ENCODE data around the gene ALK. TPM values are rescaled to one million over a fixed set of nuclear protein-coding genes. Genes with fewer than 3 reads are reported as not detected.

The ALK gene
- total and polyA plus RNA-seq, 10 of the 15 experiments (the other 5 are each of a cell fraction or from before 2014, with no cell fraction given): 0.11 TPM; not detected in 9

DNA sequence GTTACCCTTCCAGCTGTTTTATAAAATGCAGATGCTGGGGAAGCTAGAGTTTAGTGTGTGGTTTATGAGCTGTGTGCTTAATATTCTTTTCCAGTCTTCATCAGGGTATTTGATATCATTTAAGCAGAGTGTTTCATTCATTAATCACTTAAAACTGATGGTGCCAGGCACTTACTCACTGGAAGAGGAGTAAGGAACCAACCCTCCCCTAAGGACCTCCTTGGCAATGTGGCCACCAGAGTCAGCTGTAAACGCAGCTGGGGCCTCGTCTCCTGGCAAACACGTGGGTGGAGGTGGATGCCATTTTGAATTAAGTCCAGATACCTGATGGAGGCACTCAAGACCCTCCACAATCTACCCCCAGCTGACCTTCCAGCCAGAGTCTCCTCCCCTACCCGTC lies 474.5 kb downstream of the ALK start:
- Histone ChIP-seq H3K9me3 (replicated peaks; ENCODE audit: control insufficient read depth, insufficient read depth, low read length) (no peaks in the 10 kb centered on the region), H3K4me3 (no peak overlapping the region), H3K9ac (ENCODE audit: control insufficient read depth, insufficient read depth, low read length) (no peak overlapping the region), H3K79me2 (ENCODE audit: control insufficient read depth, insufficient read depth, low read length) (no peaks in the 10 kb centered on the region), H3K27ac (ENCODE audit: control insufficient read depth, insufficient read depth) (no peak overlapping the region), H3K36me3 (ENCODE audit: control insufficient read depth in 2 of 2, insufficient read depth in 2 of 2, low read length in 1 of 2) (no peaks in the 10 kb centered on the region), H3K27me3 (replicated peaks in 1 of 2; ENCODE audit: control insufficient read depth in 2 of 2, insufficient read depth in 2 of 2, low read length in 1 of 2) (0 out of 4 replicates have a peak, but pooled peaks cover 0 to 3% of the 10 kb centered on the region in 2 experiments), H3K4me1 (ENCODE audit: control insufficient read depth, insufficient read depth, low read length) (no peaks in the 10 kb centered on the region; the same call in 1 of the 2 replicates), H4K20me1 (ENCODE audit: control insufficient read depth, insufficient read depth) (no peaks in the 10 kb centered on the region), H3K4me2 (ENCODE audit: control insufficient read depth, insufficient read depth) (no peak overlapping the region), H2AFZ (ENCODE audit: control insufficient read depth, low read depth, low read length) (no peak overlapping the region)
- DNase-seq (ENCODE audit: low read depth, low spot score) (no peak), ATAC-seq (no peak), FAIRE-seq (no peak)
- ChIA-PET RAD21 (ENCODE audit: unreplicated experiment) (no interaction called here), POLR2A (no interaction called here), CTCF (no interaction called here), SMC1A (ENCODE audit: uncharacterized antibody, unreplicated experiment) (no interaction called here)
- TF ChIP-seq, protein P1, sequence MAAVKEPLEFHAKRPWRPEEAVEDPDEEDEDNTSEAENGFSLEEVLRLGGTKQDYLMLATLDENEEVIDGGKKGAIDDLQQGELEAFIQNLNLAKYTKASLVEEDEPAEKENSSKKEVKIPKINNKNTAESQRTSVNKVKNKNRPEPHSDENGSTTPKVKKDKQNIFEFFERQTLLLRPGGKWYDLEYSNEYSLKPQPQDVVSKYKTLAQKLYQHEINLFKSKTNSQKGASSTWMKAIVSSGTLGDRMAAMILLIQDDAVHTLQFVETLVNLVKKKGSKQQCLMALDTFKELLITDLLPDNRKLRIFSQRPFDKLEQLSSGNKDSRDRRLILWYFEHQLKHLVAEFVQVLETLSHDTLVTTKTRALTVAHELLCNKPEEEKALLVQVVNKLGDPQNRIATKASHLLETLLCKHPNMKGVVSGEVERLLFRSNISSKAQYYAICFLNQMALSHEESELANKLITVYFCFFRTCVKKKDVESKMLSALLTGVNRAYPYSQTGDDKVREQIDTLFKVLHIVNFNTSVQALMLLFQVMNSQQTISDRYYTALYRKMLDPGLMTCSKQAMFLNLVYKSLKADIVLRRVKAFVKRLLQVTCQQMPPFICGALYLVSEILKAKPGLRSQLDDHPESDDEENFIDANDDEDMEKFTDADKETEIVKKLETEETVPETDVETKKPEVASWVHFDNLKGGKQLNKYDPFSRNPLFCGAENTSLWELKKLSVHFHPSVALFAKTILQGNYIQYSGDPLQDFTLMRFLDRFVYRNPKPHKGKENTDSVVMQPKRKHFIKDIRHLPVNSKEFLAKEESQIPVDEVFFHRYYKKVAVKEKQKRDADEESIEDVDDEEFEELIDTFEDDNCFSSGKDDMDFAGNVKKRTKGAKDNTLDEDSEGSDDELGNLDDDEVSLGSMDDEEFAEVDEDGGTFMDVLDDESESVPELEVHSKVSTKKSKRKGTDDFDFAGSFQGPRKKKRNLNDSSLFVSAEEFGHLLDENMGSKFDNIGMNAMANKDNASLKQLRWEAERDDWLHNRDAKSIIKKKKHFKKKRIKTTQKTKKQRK (IDR thresholded peaks at IDR 0.05; ENCODE audit: low read depth, low read length): no peak
- no peak for TF ChIP-seq CHD1 (IDR thresholded peaks at IDR 0.05; ENCODE audit: low read depth, low read length)
- TF ChIP-seq ESRRA (IDR thresholded peaks at IDR 0.05; ENCODE audit: low read length): no peak
- TF ChIP-seq FOS (IDR thresholded peaks at IDR 0.05; ENCODE audit: borderline replicate concordance, extremely low read depth, insufficient read length): no peak
- TF ChIP-seq, protein P2, sequence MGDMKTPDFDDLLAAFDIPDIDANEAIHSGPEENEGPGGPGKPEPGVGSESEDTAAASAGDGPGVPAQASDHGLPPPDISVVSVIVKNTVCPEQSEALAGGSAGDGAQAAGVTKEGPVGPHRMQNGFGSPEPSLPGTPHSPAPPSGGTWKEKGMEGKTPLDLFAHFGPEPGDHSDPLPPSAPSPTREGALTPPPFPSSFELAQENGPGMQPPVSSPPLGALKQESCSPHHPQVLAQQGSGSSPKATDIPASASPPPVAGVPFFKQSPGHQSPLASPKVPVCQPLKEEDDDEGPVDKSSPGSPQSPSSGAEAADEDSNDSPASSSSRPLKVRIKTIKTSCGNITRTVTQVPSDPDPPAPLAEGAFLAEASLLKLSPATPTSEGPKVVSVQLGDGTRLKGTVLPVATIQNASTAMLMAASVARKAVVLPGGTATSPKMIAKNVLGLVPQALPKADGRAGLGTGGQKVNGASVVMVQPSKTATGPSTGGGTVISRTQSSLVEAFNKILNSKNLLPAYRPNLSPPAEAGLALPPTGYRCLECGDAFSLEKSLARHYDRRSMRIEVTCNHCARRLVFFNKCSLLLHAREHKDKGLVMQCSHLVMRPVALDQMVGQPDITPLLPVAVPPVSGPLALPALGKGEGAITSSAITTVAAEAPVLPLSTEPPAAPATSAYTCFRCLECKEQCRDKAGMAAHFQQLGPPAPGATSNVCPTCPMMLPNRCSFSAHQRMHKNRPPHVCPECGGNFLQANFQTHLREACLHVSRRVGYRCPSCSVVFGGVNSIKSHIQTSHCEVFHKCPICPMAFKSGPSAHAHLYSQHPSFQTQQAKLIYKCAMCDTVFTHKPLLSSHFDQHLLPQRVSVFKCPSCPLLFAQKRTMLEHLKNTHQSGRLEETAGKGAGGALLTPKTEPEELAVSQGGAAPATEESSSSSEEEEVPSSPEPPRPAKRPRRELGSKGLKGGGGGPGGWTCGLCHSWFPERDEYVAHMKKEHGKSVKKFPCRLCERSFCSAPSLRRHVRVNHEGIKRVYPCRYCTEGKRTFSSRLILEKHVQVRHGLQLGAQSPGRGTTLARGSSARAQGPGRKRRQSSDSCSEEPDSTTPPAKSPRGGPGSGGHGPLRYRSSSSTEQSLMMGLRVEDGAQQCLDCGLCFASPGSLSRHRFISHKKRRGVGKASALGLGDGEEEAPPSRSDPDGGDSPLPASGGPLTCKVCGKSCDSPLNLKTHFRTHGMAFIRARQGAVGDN (IDR thresholded peaks at IDR 0.05): no peak
- TF ChIP-seq IKZF1 (conservative IDR thresholded peaks at IDR 0.05): no peak
- no peak for TF ChIP-seq KDM1A (IDR thresholded peaks at IDR 0.05; ENCODE audit: borderline replicate concordance)
- TF ChIP-seq, protein P3, sequence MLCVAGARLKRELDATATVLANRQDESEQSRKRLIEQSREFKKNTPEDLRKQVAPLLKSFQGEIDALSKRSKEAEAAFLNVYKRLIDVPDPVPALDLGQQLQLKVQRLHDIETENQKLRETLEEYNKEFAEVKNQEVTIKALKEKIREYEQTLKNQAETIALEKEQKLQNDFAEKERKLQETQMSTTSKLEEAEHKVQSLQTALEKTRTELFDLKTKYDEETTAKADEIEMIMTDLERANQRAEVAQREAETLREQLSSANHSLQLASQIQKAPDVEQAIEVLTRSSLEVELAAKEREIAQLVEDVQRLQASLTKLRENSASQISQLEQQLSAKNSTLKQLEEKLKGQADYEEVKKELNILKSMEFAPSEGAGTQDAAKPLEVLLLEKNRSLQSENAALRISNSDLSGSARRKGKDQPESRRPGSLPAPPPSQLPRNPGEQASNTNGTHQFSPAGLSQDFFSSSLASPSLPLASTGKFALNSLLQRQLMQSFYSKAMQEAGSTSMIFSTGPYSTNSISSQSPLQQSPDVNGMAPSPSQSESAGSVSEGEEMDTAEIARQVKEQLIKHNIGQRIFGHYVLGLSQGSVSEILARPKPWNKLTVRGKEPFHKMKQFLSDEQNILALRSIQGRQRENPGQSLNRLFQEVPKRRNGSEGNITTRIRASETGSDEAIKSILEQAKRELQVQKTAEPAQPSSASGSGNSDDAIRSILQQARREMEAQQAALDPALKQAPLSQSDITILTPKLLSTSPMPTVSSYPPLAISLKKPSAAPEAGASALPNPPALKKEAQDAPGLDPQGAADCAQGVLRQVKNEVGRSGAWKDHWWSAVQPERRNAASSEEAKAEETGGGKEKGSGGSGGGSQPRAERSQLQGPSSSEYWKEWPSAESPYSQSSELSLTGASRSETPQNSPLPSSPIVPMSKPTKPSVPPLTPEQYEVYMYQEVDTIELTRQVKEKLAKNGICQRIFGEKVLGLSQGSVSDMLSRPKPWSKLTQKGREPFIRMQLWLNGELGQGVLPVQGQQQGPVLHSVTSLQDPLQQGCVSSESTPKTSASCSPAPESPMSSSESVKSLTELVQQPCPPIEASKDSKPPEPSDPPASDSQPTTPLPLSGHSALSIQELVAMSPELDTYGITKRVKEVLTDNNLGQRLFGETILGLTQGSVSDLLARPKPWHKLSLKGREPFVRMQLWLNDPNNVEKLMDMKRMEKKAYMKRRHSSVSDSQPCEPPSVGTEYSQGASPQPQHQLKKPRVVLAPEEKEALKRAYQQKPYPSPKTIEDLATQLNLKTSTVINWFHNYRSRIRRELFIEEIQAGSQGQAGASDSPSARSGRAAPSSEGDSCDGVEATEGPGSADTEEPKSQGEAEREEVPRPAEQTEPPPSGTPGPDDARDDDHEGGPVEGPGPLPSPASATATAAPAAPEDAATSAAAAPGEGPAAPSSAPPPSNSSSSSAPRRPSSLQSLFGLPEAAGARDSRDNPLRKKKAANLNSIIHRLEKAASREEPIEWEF (IDR thresholded peaks at IDR 0.05; ENCODE audit: insufficient replicate concordance, low read depth, low read length): no peak
- no peak for TF ChIP-seq POU2F2 (IDR thresholded peaks at IDR 0.05; ENCODE audit: borderline replicate concordance, low read depth, low read length)
- TF ChIP-seq IRF4 (IDR thresholded peaks at IDR 0.05; ENCODE audit: low read depth, low read length): no peak
- TF ChIP-seq ZNF274 (IDR thresholded peaks at IDR 0.05; ENCODE audit: insufficient read depth, insufficient read length): no peak
- in situ Hi-C loops (cut with MboI): no loop called here
- WGBS (ENCODE audit: insufficient coverage, insufficient replicate concordance, low lambda C conversion rate, missing lambda C conversion rate): 0% methylated on average over 4 of the region's 4 CpGs
- BruUV-seq (replicated peaks): no TSS peak
- intact Hi-C loops (cut with micrococcal nuclease; ENCODE audit: unreplicated experiment): no loop called here

Data from GM12878 (cell line).